ENCODE measurements around the gene FBXO41. TPM values are rescaled to one million over a fixed set of nuclear protein-coding genes. Genes with fewer than 3 reads are reported as not detected.

The FBXO41 gene
- total and polyA plus RNA-seq, 9 of the 15 experiments (the other 6 are each of a cell fraction or from before 2014, with no cell fraction given) = 0.21 to 8.2 (median 3.5) TPM

DNA sequence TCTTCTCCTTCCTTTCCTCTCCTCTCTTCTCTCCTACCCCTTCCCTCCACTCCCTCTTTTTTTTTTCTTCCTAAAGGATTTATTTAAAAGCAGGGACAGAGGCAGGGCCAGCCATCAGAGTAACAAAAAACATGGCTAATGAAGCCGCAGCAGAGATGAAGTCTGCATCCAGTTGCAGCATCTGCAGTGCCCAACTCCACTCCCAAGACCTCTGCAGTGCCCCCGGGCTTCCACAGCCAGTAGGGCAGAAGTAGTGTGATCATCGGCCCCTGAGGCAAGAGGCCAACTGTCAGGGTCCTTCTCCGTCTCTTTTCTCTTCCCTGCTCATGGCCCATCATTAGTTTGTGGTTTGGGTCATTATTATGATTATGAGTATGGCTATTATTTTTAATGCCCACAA, 13.3 kb upstream of the FBXO41 start:
- H3K4me2 ChIP-seq (ENCODE audit: insufficient read depth, low read length) = no peak overlapping the region
- peaks cover 2% of the 10 kb centered on the region for H3K9me1 ChIP-seq (ENCODE audit: control insufficient read depth, insufficient read depth, low read length)
- TF ChIP-seq TRIM28 (IDR thresholded peaks at IDR 0.05) (no peak), MYC (IDR thresholded peaks at IDR 0.05; ENCODE audit: low read depth, low read length) (no peak), MYC (CRISPR knock-in tag; IDR thresholded peaks at IDR 0.05; ENCODE audit: borderline replicate concordance, low read depth) (no peak), FIP1L1 (IDR thresholded peaks at IDR 0.05; ENCODE audit: low read depth, low read length, poor library complexity, severe bottlenecking) (no peak), KLF13 (tag; IDR thresholded peaks at IDR 0.05; ENCODE audit: borderline replicate concordance, low read depth) (no peak), ZNF143 (CRISPR knock-in tag; IDR thresholded peaks at IDR 0.05) (no peak), BRCA1 (IDR thresholded peaks at IDR 0.05) (no peak), BRCA1 (CRISPR knock-in tag; IDR thresholded peaks at IDR 0.05) (no peak), SP2 (IDR thresholded peaks at IDR 0.05; ENCODE audit: extremely low read depth, low read depth, low read length, poor library complexity, severe bottlenecking) (no peak), CBFB (CRISPR knock-in tag; IDR thresholded peaks at IDR 0.05) (no peak), GABPB2 (CRISPR knock-in tag; conservative IDR thresholded peaks at IDR 0.05) (no peak)
- TF ChIP-seq, protein P1, sequence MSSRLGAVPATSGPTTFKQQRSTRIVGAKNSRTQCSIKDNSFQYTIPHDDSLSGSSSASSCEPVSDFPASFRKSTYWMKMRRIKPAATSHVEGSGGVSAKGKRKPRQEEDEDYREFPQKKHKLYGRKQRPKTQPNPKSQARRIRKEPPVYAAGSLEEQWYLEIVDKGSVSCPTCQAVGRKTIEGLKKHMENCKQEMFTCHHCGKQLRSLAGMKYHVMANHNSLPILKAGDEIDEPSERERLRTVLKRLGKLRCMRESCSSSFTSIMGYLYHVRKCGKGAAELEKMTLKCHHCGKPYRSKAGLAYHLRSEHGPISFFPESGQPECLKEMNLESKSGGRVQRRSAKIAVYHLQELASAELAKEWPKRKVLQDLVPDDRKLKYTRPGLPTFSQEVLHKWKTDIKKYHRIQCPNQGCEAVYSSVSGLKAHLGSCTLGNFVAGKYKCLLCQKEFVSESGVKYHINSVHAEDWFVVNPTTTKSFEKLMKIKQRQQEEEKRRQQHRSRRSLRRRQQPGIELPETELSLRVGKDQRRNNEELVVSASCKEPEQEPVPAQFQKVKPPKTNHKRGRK (tag; IDR thresholded peaks at IDR 0.05) = no peak
- TF ChIP-seq, protein P2, sequence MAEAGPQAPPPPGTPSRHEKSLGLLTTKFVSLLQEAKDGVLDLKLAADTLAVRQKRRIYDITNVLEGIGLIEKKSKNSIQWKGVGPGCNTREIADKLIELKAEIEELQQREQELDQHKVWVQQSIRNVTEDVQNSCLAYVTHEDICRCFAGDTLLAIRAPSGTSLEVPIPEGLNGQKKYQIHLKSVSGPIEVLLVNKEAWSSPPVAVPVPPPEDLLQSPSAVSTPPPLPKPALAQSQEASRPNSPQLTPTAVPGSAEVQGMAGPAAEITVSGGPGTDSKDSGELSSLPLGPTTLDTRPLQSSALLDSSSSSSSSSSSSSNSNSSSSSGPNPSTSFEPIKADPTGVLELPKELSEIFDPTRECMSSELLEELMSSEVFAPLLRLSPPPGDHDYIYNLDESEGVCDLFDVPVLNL (CRISPR knock-in tag; IDR thresholded peaks at IDR 0.05; ENCODE audit: low read depth) = no peak
- TF ChIP-seq, protein P3, sequence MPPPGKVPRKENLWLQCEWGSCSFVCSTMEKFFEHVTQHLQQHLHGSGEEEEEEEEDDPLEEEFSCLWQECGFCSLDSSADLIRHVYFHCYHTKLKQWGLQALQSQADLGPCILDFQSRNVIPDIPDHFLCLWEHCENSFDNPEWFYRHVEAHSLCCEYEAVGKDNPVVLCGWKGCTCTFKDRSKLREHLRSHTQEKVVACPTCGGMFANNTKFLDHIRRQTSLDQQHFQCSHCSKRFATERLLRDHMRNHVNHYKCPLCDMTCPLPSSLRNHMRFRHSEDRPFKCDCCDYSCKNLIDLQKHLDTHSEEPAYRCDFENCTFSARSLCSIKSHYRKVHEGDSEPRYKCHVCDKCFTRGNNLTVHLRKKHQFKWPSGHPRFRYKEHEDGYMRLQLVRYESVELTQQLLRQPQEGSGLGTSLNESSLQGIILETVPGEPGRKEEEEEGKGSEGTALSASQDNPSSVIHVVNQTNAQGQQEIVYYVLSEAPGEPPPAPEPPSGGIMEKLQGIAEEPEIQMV (tag; conservative IDR thresholded peaks at IDR 0.05; ENCODE audit: low read depth) = no peak
- H3K27ac ChIP-seq (ENCODE audit: extremely low read depth, low read depth, low read length) = no peak overlapping the region
- intact Hi-C loops (cut with micrococcal nuclease) = loop anchor here (5.0 kb wide), 1 partner anchor 75 kb away; no protein-coding TSS in a partner anchor
- DNase-seq (ENCODE audit: extremely low read depth in 1 of 4, low spot score in 3 of 4) (no peak), FAIRE-seq (no peak), ATAC-seq (no peak)
- H3K4me3 ChIP-seq = no peak overlapping the region
- BruUV-seq (replicated peaks) = no TSS peak
- in situ Hi-C loops (cut with MboI) = no loop called here
- CTCF ChIA-PET (ENCODE audit: low intra/inter-chr PET ratio) = no interaction called here
- no peak overlapping the region for H3K9ac ChIP-seq (ENCODE audit: insufficient read depth in 1 of 2, low read depth in 2 of 2, low read length in 2 of 2)
- peaks cover 0 to 12% of the 10 kb centered on the region in 2 experiments; a peak in 2 of 5 replicates for H3K4me1 ChIP-seq (replicated peaks in 1 of 2; ENCODE audit: control insufficient read depth in 2 of 2, insufficient read depth in 2 of 2, low read length in 2 of 2)
- H3K27me3 ChIP-seq (ENCODE audit: control insufficient read depth in 2 of 2, insufficient read depth in 2 of 2, low read length in 2 of 2) = peaks cover 7 to 46% of the 10 kb centered on the region in 2 experiments; a peak in 4 of 5 replicates
- POLR2A ChIA-PET = no interaction called here
- H2AFZ ChIP-seq (ENCODE audit: low read depth, low read length) = no peak overlapping the region
- no peaks in the 10 kb centered on the region for H3K79me2 ChIP-seq (ENCODE audit: control insufficient read depth, insufficient read depth, low read length)
- H3K9me3 ChIP-seq (replicated peaks; ENCODE audit: control insufficient read depth, insufficient read depth, low read depth, low read length) = no peaks in the 10 kb centered on the region
- no peaks in the 10 kb centered on the region for H3K36me3 ChIP-seq (ENCODE audit: control insufficient read depth, insufficient read depth, low read length)
- H4K20me1 ChIP-seq (replicated peaks; ENCODE audit: control insufficient read depth, insufficient read depth, low read length) = no peaks in the 10 kb centered on the region
- WGBS (ENCODE audit: insufficient coverage, low coverage, missing lambda C conversion rate) = 0% methylated on average over 3 of the region's 4 CpGs
